ENCODE data around the gene SPG11.

SPG11 gene

GRCh38 chr15:44663410-44664308 lies at the start of gene SPG11:
Gene SPG11 (minus strand): TSS chr15:44663662. CDS start chr15:44663647, 15 bp downstream.
- in situ Hi-C loops (cut with MboI; ENCODE audit: low sequenced_read_pairs, unreplicated experiment): loop anchor here (5.0 kb wide), 1 partner anchor 49 kb away; the partner anchor contains the start of genes B2M and PATL2

GRCh38 chr15:44712346-44713005 lies 49.0 kb upstream of the SPG11 start:
- DNase-seq (ENCODE audit: low spot score): peak; percentile 35
- in situ Hi-C loops (cut with MboI; ENCODE audit: low sequenced_read_pairs, unreplicated experiment): loop anchor here (5.0 kb wide), 1 partner anchor 50 kb away; the partner anchor contains the start of gene SPG11
- TF ChIP-seq, protein P1, sequence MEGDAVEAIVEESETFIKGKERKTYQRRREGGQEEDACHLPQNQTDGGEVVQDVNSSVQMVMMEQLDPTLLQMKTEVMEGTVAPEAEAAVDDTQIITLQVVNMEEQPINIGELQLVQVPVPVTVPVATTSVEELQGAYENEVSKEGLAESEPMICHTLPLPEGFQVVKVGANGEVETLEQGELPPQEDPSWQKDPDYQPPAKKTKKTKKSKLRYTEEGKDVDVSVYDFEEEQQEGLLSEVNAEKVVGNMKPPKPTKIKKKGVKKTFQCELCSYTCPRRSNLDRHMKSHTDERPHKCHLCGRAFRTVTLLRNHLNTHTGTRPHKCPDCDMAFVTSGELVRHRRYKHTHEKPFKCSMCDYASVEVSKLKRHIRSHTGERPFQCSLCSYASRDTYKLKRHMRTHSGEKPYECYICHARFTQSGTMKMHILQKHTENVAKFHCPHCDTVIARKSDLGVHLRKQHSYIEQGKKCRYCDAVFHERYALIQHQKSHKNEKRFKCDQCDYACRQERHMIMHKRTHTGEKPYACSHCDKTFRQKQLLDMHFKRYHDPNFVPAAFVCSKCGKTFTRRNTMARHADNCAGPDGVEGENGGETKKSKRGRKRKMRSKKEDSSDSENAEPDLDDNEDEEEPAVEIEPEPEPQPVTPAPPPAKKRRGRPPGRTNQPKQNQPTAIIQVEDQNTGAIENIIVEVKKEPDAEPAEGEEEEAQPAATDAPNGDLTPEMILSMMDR (IDR thresholded peaks at IDR 0.05; ENCODE audit: borderline replicate concordance, control extremely low read depth, extremely low read depth, insufficient read depth, missing control alignments): no peak

More at GRCh38 chr15:44663410-44664308, at the start of gene SPG11:
- TF ChIP-seq, protein P1 (IDR thresholded peaks at IDR 0.05; ENCODE audit: borderline replicate concordance, control extremely low read depth, extremely low read depth, insufficient read depth, missing control alignments): peak; percentile 86
- DNase-seq (ENCODE audit: low spot score): peak; percentile 91

DNA sequence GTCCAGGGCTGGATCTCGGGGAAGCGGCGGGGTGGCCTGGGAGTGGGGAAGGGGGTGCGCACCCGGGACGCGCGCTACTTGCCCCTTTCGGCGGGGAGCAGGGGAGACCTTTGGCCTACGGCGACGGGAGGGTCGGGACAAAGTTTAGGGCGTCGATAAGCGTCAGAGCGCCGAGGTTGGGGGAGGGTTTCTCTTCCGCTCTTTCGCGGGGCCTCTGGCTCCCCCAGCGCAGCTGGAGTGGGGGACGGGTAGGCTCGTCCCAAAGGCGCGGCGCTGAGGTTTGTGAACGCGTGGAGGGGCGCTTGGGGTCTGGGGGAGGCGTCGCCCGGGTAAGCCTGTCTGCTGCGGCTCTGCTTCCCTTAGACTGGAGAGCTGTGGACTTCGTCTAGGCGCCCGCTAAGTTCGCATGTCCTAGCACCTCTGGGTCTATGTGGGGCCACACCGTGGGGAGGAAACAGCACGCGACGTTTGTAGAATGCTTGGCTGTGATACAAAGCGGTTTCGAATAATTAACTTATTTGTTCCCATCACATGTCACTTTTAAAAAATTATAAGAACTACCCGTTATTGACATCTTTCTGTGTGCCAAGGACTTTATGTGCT lies 48.4 kb upstream of the SPG11 start:
- DNase-seq (ENCODE audit: low spot score): peak; percentile 45
- in situ Hi-C loops (cut with MboI; ENCODE audit: low sequenced_read_pairs, unreplicated experiment): loop anchor here (5.0 kb wide), 1 partner anchor 50 kb away; the partner anchor contains the start of gene SPG11

GRCh38 chr15:44711096-44711742 lies 47.8 kb upstream of the SPG11 start, which contains the start of the genes B2M and PATL2:
Gene B2M (plus strand): TSS chr15:44711517. CDS start chr15:44711547, 30 bp downstream.
Gene PATL2 (minus strand): TSS chr15:44711323. CDS start chr15:44676490, 34,833 bp downstream.
- TF ChIP-seq, protein P1 (IDR thresholded peaks at IDR 0.05; ENCODE audit: borderline replicate concordance, control extremely low read depth, extremely low read depth, insufficient read depth, missing control alignments): no peak
- in situ Hi-C loops (cut with MboI; ENCODE audit: low sequenced_read_pairs, unreplicated experiment): loop anchor here (5.0 kb wide), 1 partner anchor 49 kb away; the partner anchor contains the start of gene SPG11

More for the DNA sequence above, 48.4 kb upstream of the SPG11 start:
- TF ChIP-seq, protein P1 (IDR thresholded peaks at IDR 0.05; ENCODE audit: borderline replicate concordance, control extremely low read depth, extremely low read depth, insufficient read depth, missing control alignments): no peak

DNA sequence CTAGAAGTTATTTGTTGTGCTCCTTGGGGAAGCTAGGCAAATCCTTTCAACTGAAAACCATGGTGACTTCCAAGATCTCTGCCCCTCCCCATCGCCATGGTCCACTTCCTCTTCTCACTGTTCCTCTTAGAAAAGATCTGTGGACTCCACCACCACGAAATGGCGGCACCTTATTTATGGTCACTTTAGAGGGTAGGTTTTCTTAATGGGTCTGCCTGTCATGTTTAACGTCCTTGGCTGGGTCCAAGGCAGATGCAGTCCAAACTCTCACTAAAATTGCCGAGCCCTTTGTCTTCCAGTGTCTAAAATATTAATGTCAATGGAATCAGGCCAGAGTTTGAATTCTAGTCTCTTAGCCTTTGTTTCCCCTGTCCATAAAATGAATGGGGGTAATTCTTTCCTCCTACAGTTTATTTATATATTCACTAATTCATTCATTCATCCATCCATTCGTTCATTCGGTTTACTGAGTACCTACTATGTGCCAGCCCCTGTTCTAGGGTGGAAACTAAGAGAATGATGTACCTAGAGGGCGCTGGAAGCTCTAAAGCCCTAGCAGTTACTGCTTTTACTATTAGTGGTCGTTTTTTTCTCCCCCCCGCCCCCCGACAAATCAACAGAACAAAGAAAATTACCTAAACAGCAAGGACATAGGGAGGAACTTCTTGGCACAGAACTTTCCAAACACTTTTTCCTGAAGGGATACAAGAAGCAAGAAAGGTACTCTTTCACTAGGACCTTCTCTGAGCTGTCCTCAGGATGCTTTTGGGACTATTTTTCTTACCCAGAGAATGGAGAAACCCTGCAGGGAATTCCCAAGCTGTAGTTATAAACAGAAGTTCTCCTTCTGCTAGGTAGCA lies 47.0 kb upstream of the SPG11 start:
- DNase-seq (ENCODE audit: low spot score): no peak
- in situ Hi-C loops (cut with MboI; ENCODE audit: low sequenced_read_pairs, unreplicated experiment): loop anchor here (5.0 kb wide), 1 partner anchor 48 kb away; the partner anchor contains the start of gene SPG11
- TF ChIP-seq, protein P1 (IDR thresholded peaks at IDR 0.05; ENCODE audit: borderline replicate concordance, control extremely low read depth, extremely low read depth, insufficient read depth, missing control alignments): peak; percentile 57

More at GRCh38 chr15:44711096-44711742, 47.8 kb upstream of the SPG11 start, which contains the start of the genes B2M and PATL2:
- peak; percentile 93 for DNase-seq (ENCODE audit: low spot score)

Measured in GM13976 (cell line).